HK-2 (cell line): ENCODE data around the gene SCAPER.
"Not testable (repeated sequence)": the region's sequence is repeated elsewhere in the genome, so short reads cannot be mapped to it uniquely, and the experiment has no call there.

Experiments
- DNase-seq: peaks from one replicate; pipeline ENCODE4 v3.0.0-alpha.2; 2018; ENCODE audit not compliant: unreplicated experiment

The SCAPER gene

GRCh38 chr15:76863123-76863522 lies 42.0 kb downstream of the SCAPER start:
- no peak for DNase-seq

GRCh38 chr15:76861815-76862397 lies 43.2 kb downstream of the SCAPER start:
- no peak for DNase-seq

- DNase-seq = no peak
Observed at GRCh38 chr15:76860201-76860600, 44.9 kb downstream of the SCAPER start.

GRCh38 chr15:76850367-76850766 lies 54.8 kb downstream of the SCAPER start:
- not testable (repeated sequence) for DNase-seq

- DNase-seq = no peak
Observed at GRCh38 chr15:76846782-76847181, 58.4 kb downstream of the SCAPER start.

GRCh38 chr15:76844096-76844495 lies 61.0 kb downstream of the SCAPER start:
- no peak for DNase-seq

- DNase-seq = no peak
Observed at GRCh38 chr15:76843269-76843668, 61.9 kb downstream of the SCAPER start.

GRCh38 chr15:76840830-76841460 lies 64.2 kb downstream of the SCAPER start:
- no peak for DNase-seq

GRCh38 chr15:76839173-76839572 lies 66.0 kb downstream of the SCAPER start:
- no peak for DNase-seq

- no peak for DNase-seq
Observed at GRCh38 chr15:76837474-76837873, 67.7 kb downstream of the SCAPER start.

- DNase-seq = no peak
Observed at GRCh38 chr15:76829939-76830338, 75.2 kb downstream of the SCAPER start.

GRCh38 chr15:76823890-76824289 lies 81.2 kb downstream of the SCAPER start:
- no peak for DNase-seq

- DNase-seq = no peak
Observed at GRCh38 chr15:76823303-76823702, 81.8 kb downstream of the SCAPER start.

GRCh38 chr15:76818926-76819325 lies 86.2 kb downstream of the SCAPER start:
- DNase-seq = not testable (repeated sequence)

GRCh38 chr15:76815421-76815820 lies 89.7 kb downstream of the SCAPER start:
- no peak for DNase-seq

GRCh38 chr15:76812381-76812780 lies 92.8 kb downstream of the SCAPER start:
- no peak for DNase-seq

GRCh38 chr15:76809412-76810103 lies 95.6 kb downstream of the SCAPER start:
- no peak for DNase-seq

- no peak for DNase-seq
Observed at GRCh38 chr15:76803049-76803571, 102.0 kb downstream of the SCAPER start.

- DNase-seq = no peak
Observed at GRCh38 chr15:76802411-76802810, 102.7 kb downstream of the SCAPER start.

GRCh38 chr15:76799760-76800159 lies 105.4 kb downstream of the SCAPER start:
- no peak for DNase-seq

GRCh38 chr15:76795217-76795616 lies 109.9 kb downstream of the SCAPER start:
- DNase-seq = no peak

GRCh38 chr15:76793162-76793561 lies 112.0 kb downstream of the SCAPER start:
- no peak for DNase-seq

- DNase-seq = no peak
Observed at GRCh38 chr15:76791511-76791910, 113.6 kb downstream of the SCAPER start.
